GM12878 (cell line): ENCODE data around the gene SFXN5. TPM values are rescaled to one million over a fixed set of nuclear protein-coding genes. Genes with fewer than 3 reads are reported as not detected.

Source experiments
- ATAC-seq: fragments of 200-7000 bp; cut with Tn5 transposase; 3 replicates; pipeline ENCODE4 v1.9.1; 2020; ENCODE audit warnings: mild to moderate bottlenecking, moderate library complexity
- BruUV-seq: library from RNA; stranded (reverse); fragments of 400-500 nt; replicated peaks from 2 replicates; lab custom pipeline; 2021; lab: Mats Ljungman, UMichigan
- CTCF ChIA-PET: fragments of 300-600 bp; sonication (Branson Sonifier 250); formaldehyde crosslinking; extraction: SDS; loops from one replicate; lab custom pipeline; 2021; ENCODE audit warnings: inconsistent platforms; lab: Yijun Ruan, JAX
- POLR2A ChIA-PET: fragments of 350-600 bp; formaldehyde crosslinking; extraction: SDS; loops from one replicate; lab custom pipeline; 2021; ENCODE audit warnings: inconsistent platforms; lab: Charles Lee
- RAD21 ChIA-PET: fragments of 300-600 bp; sonication (Branson Sonifier 250); formaldehyde crosslinking; loops from one replicate; lab custom pipeline; 2023; ENCODE audit warnings: antibody characterized with exemption; ENCODE audit not compliant: unreplicated experiment; lab: Charles Lee
- SMC1A ChIA-PET: fragments of 300-600 bp; sonication (Branson Sonifier 250); formaldehyde crosslinking; loops from one replicate; lab custom pipeline; 2023; ENCODE audit not compliant: unreplicated experiment, uncharacterized antibody; lab: Charles Lee
- DNase-seq: peaks from one replicate; pipeline ENCODE4 v3.0.0-alpha.2; 2011; ENCODE audit warnings: low read depth, low spot score
- FAIRE-seq: peaks from 3 replicates; lab custom pipeline; 2011; peaks lifted over from hg19 to GRCh38; lab: Jason Lieb, UNC
- H2AFZ ChIP-seq: 2 replicates; pipeline ENCODE4 v1.6.0; 2011; ENCODE audit warnings: low read depth, low read length, control low read depth; ENCODE audit not compliant: control insufficient read depth
- H3K27ac ChIP-seq: 2 replicates; pipeline ENCODE4 v1.5.1; 2011; ENCODE audit warnings: control low read depth; ENCODE audit not compliant: control insufficient read depth, insufficient read depth
- H3K27me3 ChIP-seq, 2 experiments: replicated peaks in 1 of 2; 2 replicates each; pipeline versions ENCODE4 v1.6.0 to v1.6.1; 2011; ENCODE audit warnings: low read length in 1 of 2; ENCODE audit not compliant: control insufficient read depth in 2 of 2, insufficient read depth in 2 of 2
- H3K36me3 ChIP-seq, 2 experiments: 2 replicates each; pipeline ENCODE4 v1.5.1; 2011; ENCODE audit warnings: low read length in 1 of 2; ENCODE audit not compliant: control insufficient read depth in 2 of 2, insufficient read depth in 2 of 2
- H3K4me1 ChIP-seq: 2 replicates; pipeline ENCODE4 v1.6.1; 2011; ENCODE audit warnings: mild to moderate bottlenecking, low read length, moderate library complexity, mixed read lengths; ENCODE audit not compliant: control insufficient read depth, insufficient read depth
- H3K4me2 ChIP-seq: 2 replicates; pipeline ENCODE4 v1.6.0; 2011; ENCODE audit warnings: control low read depth; ENCODE audit not compliant: control insufficient read depth, insufficient read depth
- H3K4me3 ChIP-seq: fragments of 200-600 bp; sonication (generic); 2 replicates; pipeline ENCODE4 v1.5.1; 2016
- H3K79me2 ChIP-seq: 2 replicates; pipeline ENCODE4 v1.6.0; 2011; ENCODE audit warnings: low read length; ENCODE audit not compliant: control insufficient read depth, insufficient read depth
- H3K9ac ChIP-seq: 2 replicates; pipeline ENCODE4 v1.8.0; 2011; ENCODE audit warnings: low read length, control low read depth, mixed read lengths; ENCODE audit not compliant: control insufficient read depth, insufficient read depth
- H3K9me3 ChIP-seq: replicated peaks from 3 replicates; pipeline ENCODE4 v1.5.1; 2011; ENCODE audit warnings: mild to moderate bottlenecking, low read length; ENCODE audit not compliant: control insufficient read depth, insufficient read depth
- H4K20me1 ChIP-seq: 2 replicates; pipeline ENCODE4 v1.6.0; 2011; ENCODE audit not compliant: control insufficient read depth, insufficient read depth
- CBFB ChIP-seq: IDR thresholded peaks from 2 replicates; pipeline ENCODE4 v1.6.1; 2016; ENCODE audit warnings: antibody characterized with exemption, low read depth
- EZH2 ChIP-seq: IDR thresholded peaks from 2 replicates; pipeline ENCODE4 v1.6.1; 2012; ENCODE audit warnings: low read depth, mild to moderate bottlenecking, control low read depth, inconsistent platforms, low read length, borderline replicate concordance; ENCODE audit not compliant: control insufficient read depth
- IKZF1 ChIP-seq: fragments of 450-650 bp; conservative IDR thresholded peaks from 2 replicates; pipeline ENCODE4 v1.6.1; 2017; ENCODE audit warnings: antibody characterized with exemption, mild to moderate bottlenecking
- MTA3 ChIP-seq: IDR thresholded peaks from 2 replicates; pipeline ENCODE4 v1.6.1; 2012; ENCODE audit warnings: low read length, inconsistent platforms, borderline replicate concordance
- NKRF ChIP-seq: fragments of 450-650 bp; conservative IDR thresholded peaks from 2 replicates; pipeline ENCODE4 v1.6.1; 2017; ENCODE audit warnings: mild to moderate bottlenecking, moderate library complexity
- PKNOX1 ChIP-seq: fragments of 450-650 bp; IDR thresholded peaks from 2 replicates; pipeline ENCODE4 v1.6.1; 2016; ENCODE audit warnings: mild to moderate bottlenecking
- PML ChIP-seq: IDR thresholded peaks from 2 replicates; pipeline ENCODE4 v1.6.1; 2012; ENCODE audit warnings: low read length, inconsistent platforms
- ZBTB11 ChIP-seq: fragments of 450-650 bp; formaldehyde crosslinking; IDR thresholded peaks from 2 replicates; pipeline ENCODE4 v1.5.0; 2022; ENCODE audit warnings: mild to moderate bottlenecking, missing genetic modification characterization
- ZBTB4 ChIP-seq: fragments of 450-650 bp; formaldehyde crosslinking; IDR thresholded peaks from 2 replicates; pipeline ENCODE4 v1.4.0; 2022; ENCODE audit warnings: mild to moderate bottlenecking, moderate library complexity
- ZNF207 ChIP-seq: fragments of 450-650 bp; IDR thresholded peaks from 2 replicates; pipeline ENCODE4 v1.6.1; 2014; ENCODE audit warnings: antibody characterized with exemption, mild to moderate bottlenecking, borderline replicate concordance
- WGBS: methylation state at CpG from one replicate; pipeline ENCODE4 v1.1.6; 2016; ENCODE audit warnings: low lambda C conversion rate; ENCODE audit not compliant: insufficient replicate concordance, insufficient coverage; ENCODE audit errors: missing lambda C conversion rate; 5-methylcytosine and 5-hydroxymethylcytosine counted together
- in situ Hi-C: fragments of 300-500 bp; cut with MboI; formaldehyde crosslinking; loops from 9 replicates; pipeline ENCODE4 v1.14.3; 2018; ENCODE audit warnings: mixed read lengths
- intact Hi-C: fragments of 100-400 bp; cut with micrococcal nuclease; formaldehyde crosslinking; loops from one replicate; pipeline ENCODE4 v1.14.2; 2022; ENCODE audit not compliant: unreplicated experiment
- polyA plus RNA-seq, 11 experiments: library from polyadenylated mRNA; depleted of rRNA in 4 of 11; unstranded in 6 of 11; stranded (reverse) in 5 of 11; fragments of >200 nt; fragmentation: Nextera tagmentation in 4 of 11; fragmentation: Illumina TruSeq in 1 of 11; extraction: Ambion mirVana in 4 of 11; extraction: Trizol in 1 of 11; gene quantifications; 1 replicate in 1 of 11; 2 replicates in 10 of 11; pipeline versions ENCODE4 v1.2.1 to v1.2.3, GENCODE V29; 2011 to 2016; ENCODE audit warnings: inconsistent platforms in 2 of 11, missing spikeins in 2 of 11, low read depth in 1 of 11
- total RNA-seq, 4 experiments: library from RNA; depleted of rRNA in 3 of 4; stranded (reverse); fragments of >200 nt in 3 of 4; fragmentation: Illumina TruSeq in 1 of 4; extraction: Trizol in 1 of 4; gene quantifications; 2 replicates each; pipeline versions ENCODE4 v1.2.1 to v1.2.3, GENCODE V29; 2013 to 2021
- TF ChIP-seq, protein P1 (sequence below): IDR thresholded peaks from 2 replicates; pipeline ENCODE4 v1.6.1; 2011; ENCODE audit warnings: low read depth, low read length, improper control_type of control experiment, borderline replicate concordance

SFXN5 gene
- total and polyA plus RNA-seq, 10 of the 15 experiments (the other 5 are each of a cell fraction or from before 2014, with no cell fraction given) = 3.3 to 15.9 (median 11.2) TPM

DNA sequence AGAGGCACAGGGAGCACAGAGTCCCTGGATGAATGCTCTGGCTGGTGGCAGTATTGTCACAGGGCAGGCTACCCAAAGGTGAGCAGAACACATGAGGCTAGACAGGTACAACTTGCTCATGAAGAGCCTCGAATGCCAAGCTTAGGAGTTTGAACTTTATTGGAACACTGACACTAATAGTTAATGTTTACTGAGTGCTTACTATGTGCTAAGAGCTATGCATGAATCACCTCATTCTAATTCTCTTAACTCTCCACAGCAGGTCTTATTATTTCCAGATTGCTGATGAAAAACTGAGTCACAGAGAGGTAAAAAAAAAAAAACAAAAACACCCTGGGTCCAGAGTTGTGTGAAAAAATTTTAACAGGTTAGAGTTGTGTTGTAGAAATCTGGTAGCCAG is 160.3 kb downstream of the SFXN5 start:
- H3K9ac ChIP-seq = no peak overlapping the region
- POLR2A ChIA-PET = no interaction called here
- no peaks in the 10 kb centered on the region for H3K79me2 ChIP-seq
- H3K4me2 ChIP-seq = no peak overlapping the region
- no peak overlapping the region for H3K4me3 ChIP-seq
- intact Hi-C loops (no loop called here), in situ Hi-C loops (no loop called here)
- H3K27me3 ChIP-seq = peaks cover 7 to 25% of the 10 kb centered on the region in 2 experiments
- RAD21 ChIA-PET = interaction anchor here (0.7 to 0.9 kb wide), 2 partner anchors 63 to 301 kb away, joined by 3 to 4 read pairs; no protein-coding TSS in a partner anchor
- peaks cover 3% of the 10 kb centered on the region; the same call in 1 of the 2 replicates for H3K4me1 ChIP-seq
- no peak for DNase-seq
- no peaks in the 10 kb centered on the region for H4K20me1 ChIP-seq
- no peaks in the 10 kb centered on the region for H3K36me3 ChIP-seq
- no peak overlapping the region for H3K27ac ChIP-seq
- H2AFZ ChIP-seq = no peak overlapping the region
- SMC1A ChIA-PET = interaction anchor here (1.1 to 1.4 kb wide), 2 partner anchors 13 to 63 kb away, joined by 4 to 5 read pairs; no protein-coding TSS in a partner anchor
- WGBS = 0% methylated on average over 1 of the region's 1 CpG
- no TSS peak for BruUV-seq
- FAIRE-seq = no peak
- H3K9me3 ChIP-seq = no peaks in the 10 kb centered on the region
- ATAC-seq = no peak
- CTCF ChIA-PET = interaction anchor here (0.9 to 7.4 kb wide), 3 partner anchors 18 to 266 kb away, joined by 3 to 57 read pairs (median 3); no protein-coding TSS in a partner anchor
- TF ChIP-seq ZBTB11 = no peak
- no peak for TF ChIP-seq MTA3
- TF ChIP-seq CBFB = no peak
- no peak for TF ChIP-seq PML
- no peak for TF ChIP-seq ZBTB4
- no peak for TF ChIP-seq EZH2
- no peak for TF ChIP-seq NKRF
- TF ChIP-seq, protein P1, sequence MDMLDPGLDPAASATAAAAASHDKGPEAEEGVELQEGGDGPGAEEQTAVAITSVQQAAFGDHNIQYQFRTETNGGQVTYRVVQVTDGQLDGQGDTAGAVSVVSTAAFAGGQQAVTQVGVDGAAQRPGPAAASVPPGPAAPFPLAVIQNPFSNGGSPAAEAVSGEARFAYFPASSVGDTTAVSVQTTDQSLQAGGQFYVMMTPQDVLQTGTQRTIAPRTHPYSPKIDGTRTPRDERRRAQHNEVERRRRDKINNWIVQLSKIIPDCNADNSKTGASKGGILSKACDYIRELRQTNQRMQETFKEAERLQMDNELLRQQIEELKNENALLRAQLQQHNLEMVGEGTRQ = no peak
- TF ChIP-seq ZNF207 = no peak
- TF ChIP-seq IKZF1 = no peak
- no peak for TF ChIP-seq PKNOX1
